Measurements from ENCODE around the gene NLN.
A peak's percentile ranks its signal among the peaks of the same experiment; 100 is the strongest.

The NLN gene

DNA sequence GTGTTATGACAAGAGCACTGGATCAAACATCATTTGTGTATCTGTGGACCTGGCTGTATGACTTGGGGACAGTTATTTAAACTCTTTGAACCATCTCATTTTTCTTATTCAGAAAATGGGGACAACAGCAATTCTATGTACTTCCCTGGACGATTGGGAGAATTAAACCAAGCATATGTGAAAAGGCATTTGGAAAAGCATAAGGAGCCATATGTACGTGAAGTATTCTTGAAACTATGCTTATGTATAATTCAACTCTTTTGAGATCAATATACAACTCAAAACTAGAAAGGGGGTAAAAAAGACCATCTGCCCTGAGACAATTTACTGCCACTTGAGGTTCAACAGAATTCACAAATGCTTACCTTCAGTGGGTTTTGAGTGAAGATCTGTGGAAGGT is 75.5 kb downstream of the NLN start:
- Histone ChIP-seq H3K4me1 (ENCODE audit: low read depth, poor library complexity, severe bottlenecking) (peaks cover 20% of the 10 kb centered on the region), H3K27ac (no peak overlapping the region), H3K27me3 (ENCODE audit: insufficient read depth, low read depth) (no peaks in the 10 kb centered on the region), H3K36me3 (ENCODE audit: insufficient read depth) (no peaks in the 10 kb centered on the region), H3K4me3 (IDR thresholded peaks at IDR 0.05; ENCODE audit: insufficient read depth, low read depth, low read length) (no peak overlapping the region), H3K4me2 (no peak overlapping the region), H4K20me1 (ENCODE audit: insufficient read depth) (no peaks in the 10 kb centered on the region), H3K9ac (no peak overlapping the region), H3K79me2 (ENCODE audit: insufficient read depth, low read depth) (no peaks in the 10 kb centered on the region), H2AFZ (ENCODE audit: low read depth) (no peak overlapping the region)
- TF ChIP-seq CTCF (conservative IDR thresholded peaks at IDR 0.05; ENCODE audit: low read depth, low read length), result no peak

DNA sequence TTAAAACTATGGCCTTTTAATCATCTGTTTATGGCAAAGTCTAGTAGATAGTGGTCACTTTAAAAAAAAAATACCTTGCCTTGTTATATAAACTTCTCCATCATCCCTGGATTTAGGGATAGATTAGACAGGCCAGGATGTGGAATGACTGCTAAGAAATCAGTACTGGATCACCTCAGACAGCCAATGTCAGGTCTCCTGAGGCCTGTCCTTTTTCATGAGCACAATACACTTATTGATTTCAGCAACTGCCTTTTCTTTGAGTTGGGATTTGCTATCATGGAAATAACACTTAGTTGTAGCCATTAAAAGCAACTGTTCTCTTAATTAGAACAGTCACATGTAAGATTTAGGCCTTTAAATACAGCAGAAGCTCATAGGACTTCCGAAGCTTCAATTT is 77.9 kb downstream of the NLN start:
- Histone ChIP-seq H3K79me2 (ENCODE audit: insufficient read depth, low read depth) (no peaks in the 10 kb centered on the region), H3K4me2 (no peak overlapping the region), H4K20me1 (ENCODE audit: insufficient read depth) (no peaks in the 10 kb centered on the region), H3K4me3 (IDR thresholded peaks at IDR 0.05; ENCODE audit: insufficient read depth, low read depth, low read length) (no peak overlapping the region), H3K36me3 (ENCODE audit: insufficient read depth) (no peaks in the 10 kb centered on the region), H2AFZ (ENCODE audit: low read depth) (no peak overlapping the region), H3K4me1 (ENCODE audit: low read depth, poor library complexity, severe bottlenecking) (peaks cover 41% of the 10 kb centered on the region), H3K27ac (no peak overlapping the region), H3K9ac (no peak overlapping the region), H3K27me3 (ENCODE audit: insufficient read depth, low read depth) (no peaks in the 10 kb centered on the region)
- no peak for TF ChIP-seq CTCF (conservative IDR thresholded peaks at IDR 0.05; ENCODE audit: low read depth, low read length)

GRCh38 chr5:65800775-65801174 is 78.8 kb downstream of the NLN start:
- Histone ChIP-seq H3K4me1 (ENCODE audit: low read depth, poor library complexity, severe bottlenecking) (peaks cover 50% of the 10 kb centered on the region), H3K4me2 (peak overlapping the region; percentile 6; the same call in 1 of the 2 replicates), H3K4me3 (IDR thresholded peaks at IDR 0.05; ENCODE audit: insufficient read depth, low read depth, low read length) (no peak overlapping the region), H3K9ac (no peak overlapping the region), H3K36me3 (ENCODE audit: insufficient read depth) (no peaks in the 10 kb centered on the region), H3K79me2 (ENCODE audit: insufficient read depth, low read depth) (no peaks in the 10 kb centered on the region), H4K20me1 (ENCODE audit: insufficient read depth) (no peaks in the 10 kb centered on the region), H3K27ac (no peak overlapping the region; the same call in 1 of the 2 replicates), H2AFZ (ENCODE audit: low read depth) (no peak overlapping the region), H3K27me3 (ENCODE audit: insufficient read depth, low read depth) (no peaks in the 10 kb centered on the region)
- no peak for TF ChIP-seq CTCF (conservative IDR thresholded peaks at IDR 0.05; ENCODE audit: low read depth, low read length)

DNA sequence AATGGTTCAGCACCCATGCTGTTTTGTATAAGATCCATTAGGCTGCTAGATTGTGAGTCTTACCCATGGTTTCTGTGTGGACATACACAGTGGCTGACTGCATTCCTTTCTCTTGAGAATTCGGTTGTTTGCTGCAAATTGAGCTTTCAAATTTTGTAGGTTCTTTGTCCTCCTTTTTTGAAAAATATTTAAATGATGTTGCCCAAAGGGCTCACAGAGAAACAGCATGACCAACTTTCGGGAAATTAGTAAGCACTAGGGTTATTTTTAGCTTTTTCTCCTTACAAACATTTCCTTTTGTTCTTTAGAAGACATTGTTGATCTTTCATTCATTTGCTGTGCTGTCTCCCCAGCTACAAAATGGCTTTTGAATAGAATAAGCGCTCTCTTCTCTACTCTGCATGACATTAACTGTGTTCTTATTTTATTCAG is 79.4 kb downstream of the NLN start:
- Histone ChIP-seq H2AFZ (ENCODE audit: low read depth) (no peak overlapping the region), H3K4me3 (IDR thresholded peaks at IDR 0.05; ENCODE audit: insufficient read depth, low read depth, low read length) (no peak overlapping the region), H3K9ac (no peak overlapping the region; the same call in 1 of the 2 replicates), H3K27me3 (ENCODE audit: insufficient read depth, low read depth) (no peaks in the 10 kb centered on the region), H3K36me3 (ENCODE audit: insufficient read depth) (no peaks in the 10 kb centered on the region), H3K79me2 (ENCODE audit: insufficient read depth, low read depth) (no peaks in the 10 kb centered on the region), H3K4me2 (peak overlapping the region; percentile 6; the same call in 1 of the 2 replicates), H3K27ac (no peak overlapping the region; the same call in 1 of the 2 replicates), H4K20me1 (ENCODE audit: insufficient read depth) (no peaks in the 10 kb centered on the region), H3K4me1 (ENCODE audit: low read depth, poor library complexity, severe bottlenecking) (peaks cover 56% of the 10 kb centered on the region)
- TF ChIP-seq CTCF (conservative IDR thresholded peaks at IDR 0.05; ENCODE audit: low read depth, low read length), result no peak

All from KMS-11 (cell line).